ENCODE data around the gene ZNF92. TPM values are rescaled to one million over a fixed set of nuclear protein-coding genes. Genes with fewer than 3 reads are reported as not detected.
"Not testable (repeated sequence)": the region's sequence is repeated elsewhere in the genome, so short reads cannot be mapped to it uniquely, and the experiment has no call there.

ZNF92 gene
- total RNA-seq, 1 donor from 2014 or later: 6.1 TPM

- Histone ChIP-seq H3K27ac (no peak overlapping the region), H3K27me3 (no peaks in the 10 kb centered on the region), H3K9me3 (no peaks in the 10 kb centered on the region), H3K36me3 (no peaks in the 10 kb centered on the region), H3K4me3 (no peak overlapping the region), H3K4me1 (peaks cover 8% of the 10 kb centered on the region)
- DNase-seq (ENCODE audit: extremely low spot score in 2 of 2): no peak
- TF ChIP-seq POLR2A (IDR thresholded peaks at IDR 0.05): no peak
- no peak for TF ChIP-seq POLR2AphosphoS5 (IDR thresholded peaks at IDR 0.05; ENCODE audit: insufficient read depth in 1 of 2, low read depth in 1 of 2)
- TF ChIP-seq CTCF (IDR thresholded peaks at IDR 0.05): no peak
- intact Hi-C loops (cut with DNase I): no loop called here
Observed at GRCh38 chr7:65381742-65382141, 8.1 kb downstream of the ZNF92 start.

- no peak for DNase-seq (ENCODE audit: extremely low spot score in 2 of 2)
- peaks cover 8% of the 10 kb centered on the region for H3K4me1 ChIP-seq
- no peaks in the 10 kb centered on the region for H3K36me3 ChIP-seq
- intact Hi-C loops (cut with DNase I): no loop called here
- TF ChIP-seq POLR2A (IDR thresholded peaks at IDR 0.05): no peak
- TF ChIP-seq POLR2AphosphoS5 (IDR thresholded peaks at IDR 0.05; ENCODE audit: insufficient read depth in 1 of 2, low read depth in 1 of 2): no peak
- no peak for TF ChIP-seq CTCF (IDR thresholded peaks at IDR 0.05)
- H3K27me3 ChIP-seq: no peaks in the 10 kb centered on the region
- H3K9me3 ChIP-seq: no peaks in the 10 kb centered on the region
- H3K4me3 ChIP-seq: no peak overlapping the region
- no peak overlapping the region for H3K27ac ChIP-seq
Observed at GRCh38 chr7:65382452-65382851, 8.8 kb downstream of the ZNF92 start.

- Histone ChIP-seq H3K4me1 (no peaks in the 10 kb centered on the region), H3K36me3 (peaks cover 0 to 30% of the 10 kb centered on the region in 2 donors), H3K27ac (no peak overlapping the region), H3K9me3 (no peaks in the 10 kb centered on the region), H3K4me3 (no peak overlapping the region), H3K27me3 (no peaks in the 10 kb centered on the region)
- TF ChIP-seq POLR2A (IDR thresholded peaks at IDR 0.05) (no peak), POLR2AphosphoS5 (IDR thresholded peaks at IDR 0.05; ENCODE audit: insufficient read depth in 1 of 2, low read depth in 1 of 2) (no peak), CTCF (IDR thresholded peaks at IDR 0.05) (no peak)
- intact Hi-C loops (cut with DNase I): no loop called here
- DNase-seq (ENCODE audit: extremely low spot score in 2 of 2): no peak
Observed at GRCh38 chr7:65387891-65388290, 14.2 kb downstream of the ZNF92 start.

GRCh38 chr7:65390588-65390987, 16.9 kb downstream of the ZNF92 start:
- intact Hi-C loops (cut with DNase I): no loop called here
- Histone ChIP-seq H3K36me3 (peaks cover 0 to 36% of the 10 kb centered on the region in 2 donors), H3K4me1 (no peaks in the 10 kb centered on the region), H3K27ac (no peak overlapping the region), H3K27me3 (no peaks in the 10 kb centered on the region), H3K4me3 (no peak overlapping the region), H3K9me3 (no peaks in the 10 kb centered on the region)
- no peak for TF ChIP-seq CTCF (IDR thresholded peaks at IDR 0.05)
- TF ChIP-seq POLR2AphosphoS5 (IDR thresholded peaks at IDR 0.05; ENCODE audit: insufficient read depth in 1 of 2, low read depth in 1 of 2): no peak
- no peak for DNase-seq (ENCODE audit: extremely low spot score in 2 of 2)

- no peak for DNase-seq (ENCODE audit: extremely low spot score in 2 of 2)
- Histone ChIP-seq H3K4me1 (no peaks in the 10 kb centered on the region), H3K27ac (no peak overlapping the region), H3K9me3 (peaks cover 4% of the 10 kb centered on the region), H3K4me3 (no peak overlapping the region), H3K27me3 (no peaks in the 10 kb centered on the region), H3K36me3 (peaks cover 0 to 38% of the 10 kb centered on the region in 2 donors)
- intact Hi-C loops (cut with DNase I): no loop called here
- TF ChIP-seq CTCF (IDR thresholded peaks at IDR 0.05): no peak
- no peak for TF ChIP-seq POLR2AphosphoS5 (IDR thresholded peaks at IDR 0.05; ENCODE audit: insufficient read depth in 1 of 2, low read depth in 1 of 2)
- no peak for TF ChIP-seq POLR2A (IDR thresholded peaks at IDR 0.05)
Observed at GRCh38 chr7:65397730-65398142, 24.1 kb downstream of the ZNF92 start.

GRCh38 chr7:65398671-65399070, 25.0 kb downstream of the ZNF92 start:
- H3K9me3 ChIP-seq; DNase-seq (ENCODE audit: extremely low spot score in 2 of 2); H3K4me1 ChIP-seq; H3K27ac ChIP-seq; H3K27me3 ChIP-seq; H3K4me3 ChIP-seq; intact Hi-C loops (cut with DNase I): not testable (repeated sequence)
- H3K36me3 ChIP-seq: peaks cover 0 to 31% of the 10 kb centered on the region in 2 donors

- peaks cover 0 to 31% of the 10 kb centered on the region in 2 donors for H3K36me3 ChIP-seq
- intact Hi-C loops (cut with DNase I); H3K27me3 ChIP-seq; H3K4me3 ChIP-seq; DNase-seq (ENCODE audit: extremely low spot score in 2 of 2); H3K27ac ChIP-seq; H3K9me3 ChIP-seq; H3K4me1 ChIP-seq: not testable (repeated sequence)
Observed at GRCh38 chr7:65399101-65399500, 25.4 kb downstream of the ZNF92 start.
